ENCODE results near the gene SPIRE1. TPM values are rescaled to one million over a fixed set of nuclear protein-coding genes. Genes with fewer than 3 reads are reported as not detected.

SPIRE1 gene
- total RNA-seq, 2 experiments from 2014 or later = 0.19 to 2.4 TPM

- H4K20me1 ChIP-seq (ENCODE audit: insufficient read depth, low read length) = no peaks in the 10 kb centered on the region
- H3K79me2 ChIP-seq (ENCODE audit: insufficient read depth, low read depth, low read length) = no peaks in the 10 kb centered on the region
- H3K4me3 ChIP-seq (ENCODE audit: low read depth, low read length, poor library complexity, severe bottlenecking) = no peak overlapping the region
- intact Hi-C loops (cut with micrococcal nuclease; ENCODE audit: unreplicated experiment) = loop anchor here (1.0 to 10.0 kb wide), 4 partner anchors 121 to 495 kb away; no protein-coding TSS in a partner anchor
- ChIA-PET POLR2A (interaction anchor here (0.6 kb wide), 1 partner anchor 21 kb away, joined by 3 read pairs; no protein-coding TSS in a partner anchor), CTCF (ENCODE audit: unreplicated experiment) (interaction anchor here (1.0 kb wide), 1 partner anchor 267 kb away, joined by 3 read pairs; no protein-coding TSS in a partner anchor)
- BruUV-seq (replicated peaks) = no TSS peak
- H3K9me3 ChIP-seq (ENCODE audit: low read length) = no peaks in the 10 kb centered on the region
- H3K27ac ChIP-seq (ENCODE audit: low read depth, low read length, poor library complexity, severe bottlenecking) = no peak overlapping the region
- H3K36me3 ChIP-seq (ENCODE audit: insufficient read depth, low read length) = no peaks in the 10 kb centered on the region
- no peak for TF ChIP-seq EZH2phosphoT487 (IDR thresholded peaks at IDR 0.05; ENCODE audit: borderline replicate concordance, low read depth, low read length)
- TF ChIP-seq, protein P1, sequence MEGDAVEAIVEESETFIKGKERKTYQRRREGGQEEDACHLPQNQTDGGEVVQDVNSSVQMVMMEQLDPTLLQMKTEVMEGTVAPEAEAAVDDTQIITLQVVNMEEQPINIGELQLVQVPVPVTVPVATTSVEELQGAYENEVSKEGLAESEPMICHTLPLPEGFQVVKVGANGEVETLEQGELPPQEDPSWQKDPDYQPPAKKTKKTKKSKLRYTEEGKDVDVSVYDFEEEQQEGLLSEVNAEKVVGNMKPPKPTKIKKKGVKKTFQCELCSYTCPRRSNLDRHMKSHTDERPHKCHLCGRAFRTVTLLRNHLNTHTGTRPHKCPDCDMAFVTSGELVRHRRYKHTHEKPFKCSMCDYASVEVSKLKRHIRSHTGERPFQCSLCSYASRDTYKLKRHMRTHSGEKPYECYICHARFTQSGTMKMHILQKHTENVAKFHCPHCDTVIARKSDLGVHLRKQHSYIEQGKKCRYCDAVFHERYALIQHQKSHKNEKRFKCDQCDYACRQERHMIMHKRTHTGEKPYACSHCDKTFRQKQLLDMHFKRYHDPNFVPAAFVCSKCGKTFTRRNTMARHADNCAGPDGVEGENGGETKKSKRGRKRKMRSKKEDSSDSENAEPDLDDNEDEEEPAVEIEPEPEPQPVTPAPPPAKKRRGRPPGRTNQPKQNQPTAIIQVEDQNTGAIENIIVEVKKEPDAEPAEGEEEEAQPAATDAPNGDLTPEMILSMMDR (conservative IDR thresholded peaks at IDR 0.05; ENCODE audit: low read length) = peak; percentile 95
- no peaks in the 10 kb centered on the region for H3K9me2 ChIP-seq (ENCODE audit: insufficient read depth, low read length)
- H3K4me1 ChIP-seq (ENCODE audit: insufficient read depth, low read length, poor library complexity, severe bottlenecking) = peaks cover 3% of the 10 kb centered on the region
- DNase-seq (ENCODE audit: low spot score) = peak; percentile 47
- no peak overlapping the region for H2AFZ ChIP-seq (ENCODE audit: low read length)
- H3K4me2 ChIP-seq (ENCODE audit: low read length) = no peak overlapping the region
These were observed 2.1 kb upstream of the SPIRE1 start for GRCh38 chr18:12659904-12660605.

DNA sequence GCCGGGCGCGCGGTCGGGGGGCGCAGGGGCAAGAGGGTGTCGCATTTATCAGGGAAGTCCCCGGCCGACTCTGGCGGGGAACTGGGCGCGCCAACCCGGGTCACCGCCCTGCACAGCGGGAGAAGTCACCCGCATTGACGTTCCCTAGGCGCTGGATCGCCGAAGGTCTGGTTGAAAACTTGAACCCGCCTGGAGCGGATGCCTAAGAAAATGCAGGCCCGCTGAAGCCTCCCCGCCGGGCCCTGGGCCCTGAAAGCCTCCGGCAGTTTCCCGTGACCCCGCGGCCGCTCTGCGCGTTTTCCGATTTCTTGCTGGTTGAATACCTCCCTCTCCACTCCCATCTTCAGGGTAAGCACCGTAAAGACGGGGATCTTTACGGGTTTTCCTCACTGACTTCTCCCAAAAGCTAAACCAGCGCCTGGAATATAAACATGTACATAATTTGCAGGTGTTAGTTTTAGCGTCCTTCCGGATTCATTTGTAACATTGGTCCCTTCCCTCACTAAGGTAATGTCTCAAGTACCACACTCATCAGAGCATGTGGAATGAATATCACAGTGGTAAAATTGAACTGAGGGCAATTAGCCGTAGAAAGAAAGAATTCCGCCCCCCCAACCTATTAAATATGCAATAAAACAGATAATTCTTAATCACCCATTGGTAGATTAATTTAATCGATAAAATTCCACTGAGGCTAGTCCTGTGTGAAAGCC is 675 bp upstream of the SPIRE1 start:
- H3K36me3 ChIP-seq (ENCODE audit: insufficient read depth, low read length) = no peaks in the 10 kb centered on the region
- H3K9me3 ChIP-seq (ENCODE audit: low read length) = no peaks in the 10 kb centered on the region
- no peaks in the 10 kb centered on the region for H4K20me1 ChIP-seq (ENCODE audit: insufficient read depth, low read length)
- ChIA-PET CTCF (ENCODE audit: unreplicated experiment) (no interaction called here), POLR2A (no interaction called here)
- TF ChIP-seq, protein P1 (conservative IDR thresholded peaks at IDR 0.05; ENCODE audit: low read length) = no peak
- TF ChIP-seq EZH2phosphoT487 (IDR thresholded peaks at IDR 0.05; ENCODE audit: borderline replicate concordance, low read depth, low read length) = no peak
- peaks cover 3% of the 10 kb centered on the region for H3K4me1 ChIP-seq (ENCODE audit: insufficient read depth, low read length, poor library complexity, severe bottlenecking)
- BruUV-seq (replicated peaks) = no TSS peak
- peak overlapping the region; percentile 63 for H3K4me3 ChIP-seq (ENCODE audit: low read depth, low read length, poor library complexity, severe bottlenecking)
- no peaks in the 10 kb centered on the region for H3K9me2 ChIP-seq (ENCODE audit: insufficient read depth, low read length)
- no peak overlapping the region for H2AFZ ChIP-seq (ENCODE audit: low read length)
- intact Hi-C loops (cut with micrococcal nuclease; ENCODE audit: unreplicated experiment) = loop anchor here (1.0 kb wide), 1 partner anchor 267 kb away; no protein-coding TSS in a partner anchor
- peak overlapping the region; percentile 70 for H3K4me2 ChIP-seq (ENCODE audit: low read length)
- no peak overlapping the region for H3K27ac ChIP-seq (ENCODE audit: low read depth, low read length, poor library complexity, severe bottlenecking)
- no peaks in the 10 kb centered on the region for H3K79me2 ChIP-seq (ENCODE audit: insufficient read depth, low read depth, low read length)
- DNase-seq (ENCODE audit: low spot score) = no peak
